IMR-90 (cell line): ENCODE data around the gene GTF2A1L. TPM values are rescaled to one million over a fixed set of nuclear protein-coding genes. Genes with fewer than 3 reads are reported as not detected.

ENCODE experiments used
- ATAC-seq: fragments of 200-7000 bp; cut with Tn5 transposase; 2 replicates; pipeline ENCODE4 v1.9.1; 2020; ENCODE audit warnings: low read depth, mild to moderate bottlenecking, moderate library complexity
- BruUV-seq: library from RNA; stranded (reverse); fragments of 400-500 nt; replicated peaks from 2 replicates; lab custom pipeline; 2021; lab: Mats Ljungman, UMichigan
- CTCF ChIA-PET: fragments of 300-600 bp; formaldehyde crosslinking; extraction: SDS; loops from one replicate; lab custom pipeline; 2021; ENCODE audit warnings: antibody characterized with exemption; lab: Yijun Ruan, JAX
- POLR2A ChIA-PET: fragments of 300-600 bp; sonication (Branson Sonifier 250); formaldehyde crosslinking; loops from one replicate; lab custom pipeline; 2022; ENCODE audit warnings: antibody characterized with exemption; ENCODE audit not compliant: unreplicated experiment; lab: Charles Lee
- DNase-seq: peaks from one replicate; pipeline ENCODE4 v3.0.0; 2013
- H2AFZ ChIP-seq: replicated peaks from 2 replicates; pipeline ENCODE3; 2013; ENCODE audit warnings: low read length, mild to moderate bottlenecking; ENCODE audit not compliant: poor library complexity
- H2AK5ac ChIP-seq: 2 replicates; pipeline ENCODE4 v1.6.1; 2013; ENCODE audit warnings: low read depth, low read length, inconsistent platforms
- H2AK9ac ChIP-seq: replicated peaks from 2 replicates; pipeline ENCODE3; 2013; ENCODE audit warnings: mild to moderate bottlenecking, low read depth, low read length, moderate library complexity; ENCODE audit not compliant: poor library complexity
- H2BK120ac ChIP-seq: 2 replicates; pipeline ENCODE4 v1.6.1; 2013; ENCODE audit warnings: low read depth, low read length, inconsistent platforms
- H2BK15ac ChIP-seq: 3 replicates; pipeline ENCODE4 v1.6.1; 2013; ENCODE audit warnings: low read depth, low read length, inconsistent platforms
- H2BK20ac ChIP-seq: 2 replicates; pipeline ENCODE4 v1.6.1; 2013; ENCODE audit warnings: low read depth, mild to moderate bottlenecking, inconsistent platforms, low read length, moderate library complexity
- H2BK5ac ChIP-seq: 2 replicates; pipeline ENCODE4 v1.6.1; 2013; ENCODE audit warnings: mild to moderate bottlenecking, low read depth, low read length, inconsistent platforms; ENCODE audit not compliant: poor library complexity, severe bottlenecking
- H3K14ac ChIP-seq: replicated peaks from 2 replicates; pipeline ENCODE4 v1.6.1; 2013; ENCODE audit warnings: low read depth, low read length, inconsistent platforms
- H3K18ac ChIP-seq: 2 replicates; pipeline ENCODE4 v1.6.1; 2013; ENCODE audit warnings: low read depth, low read length, control low read depth
- H3K23ac ChIP-seq: 2 replicates; pipeline ENCODE4 v1.6.1; 2013; ENCODE audit warnings: low read depth, low read length, inconsistent platforms
- H3K27ac ChIP-seq: 2 replicates; pipeline ENCODE4 v1.5.1; 2013; ENCODE audit warnings: mild to moderate bottlenecking, control low read depth, low read length; ENCODE audit not compliant: insufficient read depth
- H3K27me3 ChIP-seq: 2 replicates; pipeline ENCODE4 v1.6.1; 2013; ENCODE audit warnings: low read length; ENCODE audit not compliant: control insufficient read depth, insufficient read depth
- H3K36me3 ChIP-seq: 2 replicates; pipeline ENCODE4 v1.6.1; 2013; ENCODE audit warnings: low read length, mixed read lengths; ENCODE audit not compliant: control insufficient read depth, insufficient read depth
- H3K4ac ChIP-seq: 2 replicates; pipeline ENCODE4 v1.6.1; 2013; ENCODE audit warnings: low read depth, low read length, inconsistent platforms
- H3K4me1 ChIP-seq: 2 replicates; pipeline ENCODE4 v1.6.1; 2013; ENCODE audit warnings: low read length, mixed read lengths; ENCODE audit not compliant: control insufficient read depth, insufficient read depth
- H3K4me2 ChIP-seq: 2 replicates; pipeline ENCODE4 v1.6.1; 2013; ENCODE audit warnings: low read depth, mild to moderate bottlenecking, control low read depth, low read length, moderate library complexity
- H3K4me3 ChIP-seq: 2 replicates; pipeline ENCODE4 v1.5.1; 2013; ENCODE audit warnings: low read depth, mild to moderate bottlenecking, control low read depth, low read length, moderate library complexity; ENCODE audit not compliant: insufficient read depth
- H3K56ac ChIP-seq: 2 replicates; pipeline ENCODE4 v1.6.1; 2013; ENCODE audit warnings: low read length, inconsistent platforms; ENCODE audit not compliant: insufficient read depth; ENCODE audit errors: extremely low read depth
- H3K79me1 ChIP-seq, 2 experiments: 2 replicates each; pipeline ENCODE4 v1.6.1; 2013; ENCODE audit warnings: low read length in 2 of 2, inconsistent platforms in 1 of 2, low read depth in 1 of 2
- H3K9ac ChIP-seq: 2 replicates; pipeline ENCODE4 v1.6.1; 2013; ENCODE audit warnings: low read depth, low read length, control low read depth
- H3K9me1 ChIP-seq: 2 replicates; pipeline ENCODE4 v1.6.1; 2013; ENCODE audit warnings: low read length, inconsistent platforms; ENCODE audit not compliant: insufficient read depth
- H3K9me3 ChIP-seq: 2 replicates; pipeline ENCODE4 v1.6.1; 2013; ENCODE audit warnings: low read length; ENCODE audit not compliant: control insufficient read depth, insufficient read depth
- H4K20me1 ChIP-seq: 2 replicates; pipeline ENCODE4 v1.6.1; 2013; ENCODE audit warnings: low read length, inconsistent platforms; ENCODE audit not compliant: insufficient read depth
- H4K5ac ChIP-seq: 2 replicates; pipeline ENCODE4 v1.6.1; 2013; ENCODE audit warnings: mild to moderate bottlenecking, low read depth, low read length, control low read depth
- H4K8ac ChIP-seq, 2 experiments: 2 replicates each; pipeline ENCODE4 v1.6.1; 2013; ENCODE audit warnings: low read depth in 2 of 2, low read length in 2 of 2, control low read depth in 1 of 2, inconsistent platforms in 1 of 2
- H4K91ac ChIP-seq: 2 replicates; pipeline ENCODE4 v1.6.1; 2013; ENCODE audit warnings: low read depth, low read length, inconsistent platforms; ENCODE audit not compliant: insufficient read depth
- CEBPB ChIP-seq: IDR thresholded peaks from 2 replicates; pipeline ENCODE4 v1.6.1; 2012; ENCODE audit warnings: low read depth, low read length, improper control_type of control experiment
- MAFK ChIP-seq: IDR thresholded peaks from 2 replicates; pipeline ENCODE4 v1.6.1; 2012; ENCODE audit warnings: low read depth, low read length, improper control_type of control experiment
- WGBS, 2 experiments: methylation state at CpG; one replicate each; pipeline versions ENCODE4 v1.1.5 to v1.1.7; 2013; ENCODE audit warnings: missing lambda C conversion rate in 2 of 2; ENCODE audit not compliant: insufficient read length in 1 of 2; ENCODE audit errors: extremely low coverage in 2 of 2; 5-methylcytosine and 5-hydroxymethylcytosine counted together
- dilution Hi-C: fragments of 300-500 bp; cut with HindIII; formaldehyde crosslinking; loops from one replicate; pipeline ENCODE4 v1.14.3; 2018; ENCODE audit warnings: low sequenced_read_pairs; ENCODE audit not compliant: unreplicated experiment
- in situ Hi-C: fragments of 300-500 bp; cut with MboI; formaldehyde crosslinking; loops from 3 replicates; pipeline ENCODE4 v1.14.3; 2019; ENCODE audit warnings: low sequenced_read_pairs, inconsistent platforms, mixed read lengths
- intact Hi-C: fragments of 100-400 bp; cut with micrococcal nuclease; formaldehyde crosslinking; loops from 2 replicates; pipeline ENCODE4 v1.10.0; 2022
- polyA plus RNA-seq, 3 experiments: library from polyadenylated mRNA; depleted of rRNA; stranded (reverse); fragments of >200 nt; gene quantifications; 2 replicates each; pipeline ENCODE4 v1.2.3, GENCODE V29; 2012; ENCODE audit warnings: low replicate concordance in 1 of 3
- total RNA-seq: library from RNA; depleted of rRNA; stranded (reverse); fragments of >200 nt; gene quantifications from 2 replicates; pipeline ENCODE4 v1.2.3, GENCODE V29; 2012

The GTF2A1L gene
- total and polyA plus RNA-seq, 2 of the 4 experiments (the other 2 are of a cell fraction): not detected

DNA sequence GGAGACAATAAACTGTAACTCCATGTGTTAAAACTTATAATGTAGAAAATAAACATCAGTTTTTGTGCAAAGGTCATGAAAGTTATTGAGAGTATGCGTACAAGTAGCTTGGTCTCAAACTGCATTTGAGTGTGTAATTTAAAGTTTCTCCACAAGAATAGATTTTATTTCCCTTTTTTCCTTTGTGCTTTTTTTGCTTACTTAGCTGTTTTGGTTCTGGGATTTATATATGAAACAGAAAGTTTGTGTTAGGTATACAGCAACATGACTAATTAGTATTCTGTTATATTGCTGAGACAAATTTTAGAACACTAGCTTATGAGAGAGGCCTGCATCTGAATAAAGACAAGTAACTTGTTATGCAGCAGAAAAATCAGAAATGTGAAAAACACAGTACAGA lies 67.5 kb downstream of the GTF2A1L start:
- intact Hi-C loops (no loop called here), in situ Hi-C loops (no loop called here), dilution Hi-C loops (no loop called here)
- H2BK15ac ChIP-seq: no peak overlapping the region
- H3K23ac ChIP-seq: no peak overlapping the region
- H3K27me3 ChIP-seq: no peaks in the 10 kb centered on the region
- H3K27ac ChIP-seq: no peak overlapping the region
- no peaks in the 10 kb centered on the region for H3K79me1 ChIP-seq
- no peak overlapping the region for H3K56ac ChIP-seq
- no peak overlapping the region for H2BK5ac ChIP-seq
- DNase-seq (no peak), ATAC-seq (no peak)
- H3K9me3 ChIP-seq: no peaks in the 10 kb centered on the region
- H3K4me3 ChIP-seq: no peak overlapping the region
- H2BK20ac ChIP-seq: no peak overlapping the region
- H2AK5ac ChIP-seq: no peak overlapping the region
- no peak overlapping the region for H2BK120ac ChIP-seq
- TF ChIP-seq CEBPB: no peak
- peak; percentile 84 for TF ChIP-seq MAFK
- no peak overlapping the region for H3K9ac ChIP-seq
- CTCF ChIA-PET: no interaction called here
- H3K4me2 ChIP-seq: no peak overlapping the region
- BruUV-seq: no TSS peak
- no peaks in the 10 kb centered on the region for H4K20me1 ChIP-seq
- no peak overlapping the region for H2AK9ac ChIP-seq
- no peak overlapping the region for H3K14ac ChIP-seq
- H3K36me3 ChIP-seq: no peaks in the 10 kb centered on the region
- no peak overlapping the region for H4K8ac ChIP-seq
- no peak overlapping the region for H3K18ac ChIP-seq
- H3K4me1 ChIP-seq: no peaks in the 10 kb centered on the region
- H3K4ac ChIP-seq: no peak overlapping the region
- H4K5ac ChIP-seq: no peak overlapping the region
- WGBS, 2 experiments: no CpG with 5 or more reads among the region's 1 CpG
- POLR2A ChIA-PET: no interaction called here
- H2AFZ ChIP-seq: no peak overlapping the region
- no peak overlapping the region for H4K91ac ChIP-seq
- no peaks in the 10 kb centered on the region for H3K9me1 ChIP-seq
